Tibial nerve (tissue), 4 donors: Measurements from ENCODE around the gene CHIC2. TPM values are rescaled to one million over a fixed set of nuclear protein-coding genes. Genes with fewer than 3 reads are reported as not detected.
A peak's percentile ranks its signal among the peaks of the same experiment; 100 is the strongest.

Experiments used
- DNase-seq, 2 donors: peaks; one replicate each; pipeline ENCODE4 v3.0.0-alpha.2; 2019; ENCODE audit warnings: low spot score in 2 of 2
- H3K27ac ChIP-seq, 4 donors: fragments of 200-600 bp; sonication (generic) in 3 of 4; one replicate each; pipeline ENCODE4 v1.5.1; 2017 to 2019; ENCODE audit warnings: mild to moderate bottlenecking in 1 of 4
- H3K27me3 ChIP-seq, 2 donors: fragments of 200-600 bp; sonication (generic) in 1 of 2; one replicate each; pipeline versions ENCODE4 v1.5.1 to v1.6.0; 2017 to 2019
- H3K36me3 ChIP-seq, 3 donors: fragments of 200-600 bp; sonication (generic); one replicate each; pipeline ENCODE4 v1.5.1; 2018 to 2019
- H3K4me1 ChIP-seq, 4 donors: fragments of 200-600 bp; sonication (generic) in 3 of 4; one replicate each; pipeline ENCODE4 v1.5.1; 2017 to 2019
- H3K4me3 ChIP-seq, 4 donors: fragments of 200-600 bp; sonication (generic) in 3 of 4; one replicate each; pipeline ENCODE4 v1.5.1; 2017 to 2019; ENCODE audit warnings: mild to moderate bottlenecking in 1 of 4, moderate library complexity in 1 of 4
- H3K9me3 ChIP-seq, 4 donors: fragments of 200-600 bp; sonication (generic) in 3 of 4; one replicate each; pipeline ENCODE4 v1.5.1; 2017 to 2019
- EP300 ChIP-seq, 2 donors: sonication (generic); formaldehyde crosslinking; IDR thresholded peaks; one replicate each; pipeline ENCODE4 v1.6.1; 2017; ENCODE audit warnings: antibody characterized with exemption in 2 of 2, mild to moderate bottlenecking in 1 of 2
- POLR2A ChIP-seq, 2 donors: fragments of 450-650 bp; IDR thresholded peaks; one replicate each; pipeline ENCODE4 v1.6.1; 2017; ENCODE audit warnings: antibody characterized with exemption in 2 of 2, mild to moderate bottlenecking in 2 of 2, moderate library complexity in 2 of 2
- WGBS, 2 donors: methylation state at CpG; one replicate each; pipeline ENCODE4 v1.1.5; 2018; 5-methylcytosine and 5-hydroxymethylcytosine counted together
- total RNA-seq, 4 donors: library from RNA; depleted of rRNA; stranded (reverse); fragments of >200 nt; gene quantifications; one replicate each; pipeline ENCODE4 v1.1.0, GENCODE V29; 2016
- TF ChIP-seq, protein P1 (sequence below), 5 experiments: fragments of 200-600 bp in 3 of 5; fragments of 450-650 bp in 2 of 5; sonication (generic) in 3 of 5; IDR thresholded peaks; one replicate each; pipeline ENCODE4 v1.5.1; 2016 to 2019; ENCODE audit warnings: antibody characterized with exemption in 5 of 5, mild to moderate bottlenecking in 3 of 5, moderate library complexity in 2 of 5

The CHIC2 gene
- total RNA-seq, 4 donors from 2014 or later, result 51.1 to 84.6 (median 60.6) TPM

DNA sequence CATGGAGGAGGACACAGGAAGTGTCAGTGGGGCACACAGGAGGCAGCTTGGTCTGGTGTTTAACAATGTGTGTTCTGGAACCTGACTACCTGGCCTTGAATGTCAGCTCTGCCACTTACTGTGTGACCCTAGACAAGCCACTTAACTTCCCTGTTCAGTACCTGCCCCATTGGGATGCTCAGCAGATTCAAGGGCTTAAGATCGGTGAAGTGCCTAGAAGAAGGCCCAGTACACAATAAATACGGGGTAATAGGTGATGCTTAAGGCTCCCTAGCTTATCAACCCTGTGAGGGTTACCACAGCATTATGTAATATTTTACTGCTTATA lies 1.6 kb upstream of the CHIC2 start:
- Histone ChIP-seq H3K27ac (peak overlapping the region; percentile 63 to 98 (median 96)), H3K4me3 (no peak overlapping the region), H3K36me3 (no peaks in the 10 kb centered on the region), H3K4me1 (peaks cover 4 to 49% (median 28%) of the 10 kb centered on the region in 4 donors), H3K27me3 (no peaks in the 10 kb centered on the region), H3K9me3 (no peaks in the 10 kb centered on the region)
- WGBS, 2 donors, result 93 to 94% methylated on average over 2 of the region's 2 CpGs
- DNase-seq, result no peak
- TF ChIP-seq POLR2A (IDR thresholded peaks at IDR 0.05), result no peak
- TF ChIP-seq, protein P1, sequence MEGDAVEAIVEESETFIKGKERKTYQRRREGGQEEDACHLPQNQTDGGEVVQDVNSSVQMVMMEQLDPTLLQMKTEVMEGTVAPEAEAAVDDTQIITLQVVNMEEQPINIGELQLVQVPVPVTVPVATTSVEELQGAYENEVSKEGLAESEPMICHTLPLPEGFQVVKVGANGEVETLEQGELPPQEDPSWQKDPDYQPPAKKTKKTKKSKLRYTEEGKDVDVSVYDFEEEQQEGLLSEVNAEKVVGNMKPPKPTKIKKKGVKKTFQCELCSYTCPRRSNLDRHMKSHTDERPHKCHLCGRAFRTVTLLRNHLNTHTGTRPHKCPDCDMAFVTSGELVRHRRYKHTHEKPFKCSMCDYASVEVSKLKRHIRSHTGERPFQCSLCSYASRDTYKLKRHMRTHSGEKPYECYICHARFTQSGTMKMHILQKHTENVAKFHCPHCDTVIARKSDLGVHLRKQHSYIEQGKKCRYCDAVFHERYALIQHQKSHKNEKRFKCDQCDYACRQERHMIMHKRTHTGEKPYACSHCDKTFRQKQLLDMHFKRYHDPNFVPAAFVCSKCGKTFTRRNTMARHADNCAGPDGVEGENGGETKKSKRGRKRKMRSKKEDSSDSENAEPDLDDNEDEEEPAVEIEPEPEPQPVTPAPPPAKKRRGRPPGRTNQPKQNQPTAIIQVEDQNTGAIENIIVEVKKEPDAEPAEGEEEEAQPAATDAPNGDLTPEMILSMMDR (IDR thresholded peaks at IDR 0.05), result no peak
- no peak for TF ChIP-seq EP300 (IDR thresholded peaks at IDR 0.05)

DNA sequence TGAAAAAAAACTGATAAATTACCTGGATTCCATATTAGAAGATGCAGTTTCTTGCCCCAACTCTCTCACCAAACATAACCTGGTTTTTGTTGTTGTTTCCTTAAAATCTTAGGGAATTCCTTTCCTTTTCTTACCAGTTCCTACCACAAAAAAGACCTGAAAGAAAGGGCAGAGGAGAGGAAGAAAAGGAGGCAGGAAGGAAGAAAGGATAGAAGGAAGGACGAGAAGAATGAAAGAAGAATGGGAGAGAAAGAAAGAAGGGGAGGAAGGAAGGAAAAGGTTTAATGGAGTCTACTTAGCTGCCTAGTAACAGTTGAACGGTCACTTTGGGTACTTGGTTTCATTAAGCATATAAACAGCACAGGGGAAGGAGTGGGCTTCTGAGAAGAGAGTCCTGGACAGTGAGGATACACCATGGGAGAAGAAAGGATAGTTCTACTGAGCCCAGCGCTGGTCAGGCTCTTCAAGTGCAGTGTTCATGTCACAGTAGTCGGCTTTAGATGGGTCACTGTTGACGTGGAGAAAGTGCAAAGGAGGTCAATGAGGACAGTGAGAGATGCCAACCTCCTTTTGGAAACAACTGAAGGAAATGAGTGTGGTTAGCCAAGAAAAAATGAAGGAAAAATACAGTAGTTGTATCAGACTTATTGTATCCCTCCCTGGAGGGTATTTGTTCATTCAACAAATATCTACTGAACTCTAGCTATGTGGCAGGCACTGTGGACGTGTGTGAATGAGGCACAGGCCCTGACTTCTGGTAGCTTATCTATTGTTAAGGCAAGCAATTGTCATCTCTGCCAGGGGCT lies 1.1 kb upstream of the CHIC2 start:
- Histone ChIP-seq H3K4me3 (peak overlapping the region in 2 of 4 donors; percentile 71 to 95), H3K9me3 (no peaks in the 10 kb centered on the region), H3K27ac (peak overlapping the region; percentile 63 to 98 (median 96)), H3K4me1 (peaks cover 4 to 55% (median 32%) of the 10 kb centered on the region in 4 donors), H3K36me3 (no peaks in the 10 kb centered on the region), H3K27me3 (no peaks in the 10 kb centered on the region)
- TF ChIP-seq, protein P1 (IDR thresholded peaks at IDR 0.05), result no peak
- TF ChIP-seq POLR2A (IDR thresholded peaks at IDR 0.05), result no peak
- peak in 1 of 2 donors; percentile 41 for TF ChIP-seq EP300 (IDR thresholded peaks at IDR 0.05)
- WGBS, 2 donors, result 26 to 37% methylated on average over 6 of the region's 6 CpGs
- no peak for DNase-seq

DNA sequence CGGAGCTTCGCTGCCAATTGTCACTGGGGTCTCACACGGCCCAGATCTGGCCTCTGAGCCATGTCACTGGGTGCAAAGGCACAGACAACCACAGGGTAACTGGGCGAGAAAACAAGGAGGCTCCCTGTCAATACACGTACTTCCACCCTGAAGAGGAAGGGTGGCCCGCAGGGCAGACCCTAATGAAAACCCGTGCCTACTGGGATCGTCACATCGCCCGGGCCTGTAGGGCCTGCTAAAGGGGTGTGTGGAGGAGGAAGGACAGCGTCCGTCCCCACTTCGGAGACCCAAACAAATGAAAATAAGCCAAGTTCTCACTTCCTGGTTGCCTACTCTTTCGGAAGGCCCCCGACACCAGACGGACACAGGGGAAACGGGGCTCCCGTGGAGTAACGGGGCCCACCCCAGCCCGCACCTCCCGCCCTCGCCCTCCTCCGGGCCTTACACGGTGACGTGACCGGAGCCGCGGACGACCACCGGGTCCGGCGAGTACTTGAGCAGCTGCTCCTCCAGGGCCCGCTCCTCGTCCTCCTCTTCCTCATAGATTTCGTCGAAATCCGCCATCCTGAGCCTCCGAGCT lies 578 bp downstream of the CHIC2 start:
- no peaks in the 10 kb centered on the region for H3K27me3 ChIP-seq
- H3K9me3 ChIP-seq, result no peaks in the 10 kb centered on the region
- peak in 1 of 2 donors; percentile 30 for DNase-seq
- TF ChIP-seq, protein P1 (IDR thresholded peaks at IDR 0.05), result no peak
- TF ChIP-seq EP300 (IDR thresholded peaks at IDR 0.05), result no peak
- TF ChIP-seq POLR2A (IDR thresholded peaks at IDR 0.05), result no peak
- 0 to 2% methylated on average over 26 to 34 of the region's 38 CpGs for WGBS, 2 donors
- H3K36me3 ChIP-seq, result no peaks in the 10 kb centered on the region
- H3K27ac ChIP-seq, result peak overlapping the region; percentile 63 to 98 (median 96)
- peak overlapping the region; percentile 71 to 99 (median 96) for H3K4me3 ChIP-seq
- H3K4me1 ChIP-seq, result peaks cover 4 to 69% (median 42%) of the 10 kb centered on the region in 4 donors

DNA sequence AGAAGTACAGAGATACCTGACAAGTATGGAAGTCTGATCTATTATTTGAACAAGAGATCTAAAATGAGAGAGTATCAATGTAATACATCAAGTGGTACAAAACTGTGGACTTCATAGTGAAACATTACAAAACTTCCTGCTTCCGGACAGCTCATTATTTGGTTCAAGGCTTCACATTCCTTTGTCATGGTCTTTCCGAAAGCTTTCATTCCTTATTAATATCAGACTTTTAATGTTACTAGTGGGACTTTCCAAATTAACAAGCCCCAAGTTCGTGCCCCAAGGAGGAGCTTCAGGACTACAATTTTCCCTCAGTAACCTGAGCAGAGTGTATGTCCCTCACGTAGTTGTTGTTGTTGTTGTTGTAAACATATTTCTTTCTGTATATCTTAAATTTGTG lies 1.2 kb downstream of the CHIC2 start:
- 1 to 2% methylated on average over 4 of the region's 4 CpGs for WGBS, 2 donors
- Histone ChIP-seq H3K4me1 (peaks cover 4 to 74% (median 45%) of the 10 kb centered on the region in 4 donors), H3K9me3 (no peaks in the 10 kb centered on the region), H3K27ac (peak overlapping the region; percentile 63 to 98 (median 96)), H3K27me3 (no peaks in the 10 kb centered on the region), H3K4me3 (peak overlapping the region; percentile 71 to 99 (median 96)), H3K36me3 (no peaks in the 10 kb centered on the region)
- no peak for DNase-seq
- TF ChIP-seq EP300 (IDR thresholded peaks at IDR 0.05), result no peak
- TF ChIP-seq, protein P1 (IDR thresholded peaks at IDR 0.05), result no peak
- no peak for TF ChIP-seq POLR2A (IDR thresholded peaks at IDR 0.05)

DNA sequence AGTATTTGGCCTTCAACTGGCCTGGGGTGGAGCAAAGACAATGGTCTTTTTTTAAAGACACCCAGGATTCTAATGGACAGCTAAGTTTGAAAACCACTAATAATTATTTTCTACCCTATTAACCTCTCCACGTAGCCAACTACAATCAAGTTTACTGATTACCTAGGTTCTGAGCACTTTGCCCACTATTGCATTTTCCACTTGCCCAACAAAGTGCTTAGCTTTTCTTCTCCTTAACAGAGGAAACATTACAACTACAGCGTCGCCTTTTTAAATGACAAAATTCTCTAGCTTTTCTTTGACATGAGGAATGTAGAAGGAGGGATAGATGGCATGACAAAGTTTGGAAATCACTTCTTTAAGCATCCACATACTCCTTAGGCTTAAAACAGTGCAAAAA lies 2.0 kb downstream of the CHIC2 start:
- Histone ChIP-seq H3K4me3 (peak overlapping the region; percentile 71 to 99 (median 96)), H3K36me3 (no peaks in the 10 kb centered on the region), H3K4me1 (peaks cover 4 to 77% (median 48%) of the 10 kb centered on the region in 4 donors), H3K9me3 (no peaks in the 10 kb centered on the region), H3K27ac (peak overlapping the region in 3 of 4 donors; percentile 31 to 98 (median 94)), H3K27me3 (no peaks in the 10 kb centered on the region)
- TF ChIP-seq, protein P1 (IDR thresholded peaks at IDR 0.05), result no peak
- TF ChIP-seq POLR2A (IDR thresholded peaks at IDR 0.05) (no peak), EP300 (IDR thresholded peaks at IDR 0.05) (no peak)
- WGBS, 2 donors, result 55 to 57% methylated on average over 3 of the region's 3 CpGs
- no peak for DNase-seq
